GM23338 (cell line): ENCODE measurements around the gene FEM1B. TPM values are rescaled to one million over a fixed set of nuclear protein-coding genes. Genes with fewer than 3 reads are reported as not detected.
A peak's percentile ranks its signal among the peaks of the same experiment; 100 is the strongest.

ENCODE experiments used
- ATAC-seq: fragments of 200-7000 bp; cut with Tn5 transposase; 3 replicates; pipeline ENCODE4 v1.9.1; 2020
- DNase-seq: peaks from one replicate; pipeline ENCODE4 v3.0.0-alpha.2; 2015; ENCODE audit warnings: low spot score
- H2AFZ ChIP-seq: fragments of 200-600 bp; sonication (generic); 2 replicates; pipeline ENCODE4 v1.8.0; 2016; ENCODE audit warnings: antibody characterized with exemption, mild to moderate bottlenecking, moderate library complexity
- H3F3A ChIP-seq: fragments of 200-600 bp; sonication (generic); replicated peaks from 2 replicates; pipeline ENCODE4 v1.8.0; 2017; ENCODE audit warnings: antibody characterized with exemption, mixed run types, low read depth
- H3K27ac ChIP-seq: fragments of 200-600 bp; sonication (generic); 2 replicates; pipeline ENCODE4 v1.6.1; 2016; ENCODE audit warnings: low read depth
- H3K27me3 ChIP-seq: fragments of 200-600 bp; sonication (generic); 2 replicates; pipeline ENCODE4 v1.8.0; 2016; ENCODE audit warnings: mild to moderate bottlenecking, mixed run types, moderate library complexity; ENCODE audit not compliant: insufficient read depth
- H3K36me3 ChIP-seq: fragments of 200-600 bp; sonication (generic); 2 replicates; pipeline ENCODE4 v1.8.0; 2016; ENCODE audit warnings: mild to moderate bottlenecking; ENCODE audit not compliant: insufficient read depth
- H3K4me1 ChIP-seq: fragments of 200-600 bp; sonication (generic); 2 replicates; pipeline ENCODE4 v1.8.0; 2016; ENCODE audit warnings: mild to moderate bottlenecking, moderate library complexity; ENCODE audit not compliant: insufficient read depth
- H3K4me2 ChIP-seq: fragments of 200-600 bp; sonication (generic); 2 replicates; pipeline ENCODE4 v1.7.1; 2017; ENCODE audit warnings: mixed run types
- H3K4me3 ChIP-seq: fragments of 200-600 bp; sonication (generic); 2 replicates; pipeline ENCODE4 v1.6.1; 2016; ENCODE audit warnings: mixed run types
- H3K79me2 ChIP-seq: fragments of 200-600 bp; sonication (generic); replicated peaks from 2 replicates; pipeline ENCODE4 v1.8.0; 2017; ENCODE audit warnings: mild to moderate bottlenecking; ENCODE audit not compliant: insufficient read depth
- H3K9me2 ChIP-seq: fragments of 200-600 bp; sonication (generic); 2 replicates; pipeline ENCODE4 v1.8.0; 2017; ENCODE audit not compliant: insufficient read depth
- H4K20me1 ChIP-seq: fragments of 200-600 bp; sonication (generic); replicated peaks from 2 replicates; pipeline ENCODE4 v1.8.0; 2017; ENCODE audit warnings: mild to moderate bottlenecking; ENCODE audit not compliant: insufficient read depth
- H3K27ac Mint-ChIP-seq: 2 replicates; pipeline ENCODE4 v1.8.0; 2020; ENCODE audit warnings: inconsistent platforms, mild to moderate bottlenecking, moderate library complexity, mixed read lengths
- H3K27me3 Mint-ChIP-seq: 3 replicates; pipeline ENCODE4 v1.8.0; 2022; ENCODE audit warnings: low read depth, mild to moderate bottlenecking, moderate library complexity, mixed read lengths, inconsistent platforms; ENCODE audit not compliant: insufficient read depth, poor library complexity
- H3K36me3 Mint-ChIP-seq: 3 replicates; pipeline ENCODE4 v1.8.0; 2021; ENCODE audit warnings: low read depth, mild to moderate bottlenecking, inconsistent platforms, moderate library complexity, mixed read lengths
- H3K4me1 Mint-ChIP-seq: 3 replicates; pipeline ENCODE4 v1.8.0; 2020; ENCODE audit warnings: mild to moderate bottlenecking, inconsistent platforms, mixed read lengths
- H3K4me3 Mint-ChIP-seq: 3 replicates; pipeline ENCODE4 v1.8.0; 2021; ENCODE audit warnings: moderate library complexity, mild to moderate bottlenecking, inconsistent platforms, mixed read lengths
- H3K9me3 Mint-ChIP-seq: 3 replicates; pipeline ENCODE4 v1.8.0; 2020; ENCODE audit warnings: moderate library complexity, mild to moderate bottlenecking, inconsistent platforms, mixed read lengths
- CREB1 ChIP-seq: fragments of 250-450 bp; sonication (Bioruptor Pico); IDR thresholded peaks from 2 replicates; pipeline ENCODE4 v1.5.0; 2020; ENCODE audit warnings: low read depth, mild to moderate bottlenecking, moderate library complexity
- CTCF ChIP-seq, 2 experiments: fragments of 200-600 bp in 1 of 2; sonication (generic) in 1 of 2; conservative IDR thresholded peaks; 2 replicates each; pipeline versions ENCODE4 v1.5.1 to v1.6.1; 2016 to 2017; ENCODE audit warnings: antibody characterized with exemption in 2 of 2, low read depth in 2 of 2, mild to moderate bottlenecking in 2 of 2, moderate library complexity in 1 of 2
- ETS1 ChIP-seq: IDR thresholded peaks from 2 replicates; pipeline ENCODE4 v1.6.1; 2016; ENCODE audit warnings: antibody characterized with exemption
- EZH2 ChIP-seq: fragments of 200-600 bp; sonication (generic); IDR thresholded peaks from one replicate; pipeline ENCODE4 v1.8.0; 2017; ENCODE audit warnings: antibody characterized with exemption, mild to moderate bottlenecking, low read depth; ENCODE audit not compliant: unreplicated experiment
- EZH2phosphoT487 ChIP-seq: fragments of 200-600 bp; sonication (generic); IDR thresholded peaks from one replicate; pipeline ENCODE4 v1.8.1; 2018; ENCODE audit warnings: antibody characterized with exemption; ENCODE audit not compliant: unreplicated experiment
- JUNB ChIP-seq: IDR thresholded peaks from one replicate; pipeline ENCODE4 v1.6.1; 2016; ENCODE audit warnings: antibody characterized with exemption; ENCODE audit not compliant: unreplicated experiment
- NANOG ChIP-seq: IDR thresholded peaks from 2 replicates; pipeline ENCODE4 v1.6.1; 2016; ENCODE audit warnings: antibody characterized with exemption, borderline replicate concordance
- REST ChIP-seq: IDR thresholded peaks from one replicate; pipeline ENCODE4 v1.6.1; 2018; ENCODE audit warnings: antibody characterized with exemption; ENCODE audit not compliant: unreplicated experiment
- ZNF114 ChIP-seq: fragments of 250-450 bp; sonication (Bioruptor Pico); IDR thresholded peaks from 2 replicates; pipeline ENCODE4 v1.5.0; 2020; ENCODE audit warnings: mild to moderate bottlenecking, moderate library complexity
- ZNF331 ChIP-seq: fragments of 250-450 bp; sonication (Bioruptor Pico); IDR thresholded peaks from 2 replicates; pipeline ENCODE4 v1.5.0; 2020; ENCODE audit warnings: low read depth, mild to moderate bottlenecking, moderate library complexity
- polyA plus RNA-seq: library from polyadenylated mRNA; unstranded; fragments of >200 nt; fragmentation: Nextera tagmentation; extraction: Ambion mirVana; gene quantifications from 2 replicates; pipeline ENCODE4 v1.2.1, GENCODE V29; 2016
- total RNA-seq: library from RNA; depleted of rRNA; stranded (reverse); fragments of >200 nt; shearing (Covaris generic); gene quantifications from 2 replicates; pipeline ENCODE4 v1.2.3, GENCODE V29; 2014

The FEM1B gene
- total and polyA plus RNA-seq, 2 experiments from 2014 or later, result 13.0 to 82.0 TPM

- Mint-ChIP-seq H3K36me3 (no peaks in the 10 kb centered on the region), H3K4me3 (peak overlapping the region; percentile 1; the same call in 1 of the 3 replicates), H3K27ac (no peak overlapping the region), H3K4me1 (peaks cover 48% of the 10 kb centered on the region), H3K27me3 (peaks cover 13% of the 10 kb centered on the region), H3K9me3 (no peaks in the 10 kb centered on the region)
- ATAC-seq (no peak; the same call in 1 of the 3 replicates), DNase-seq (no peak)
- Histone ChIP-seq H3K79me2 (no peaks in the 10 kb centered on the region), H3F3A (no peaks in the 10 kb centered on the region), H4K20me1 (no peaks in the 10 kb centered on the region), H2AFZ (peak overlapping the region; percentile 95), H3K4me3 (no peak overlapping the region), H3K4me2 (peak overlapping the region; percentile 57; the same call in 1 of the 2 replicates), H3K9me2 (no peaks in the 10 kb centered on the region), H3K27me3 (no peaks in the 10 kb centered on the region), H3K4me1 (peaks cover 19% of the 10 kb centered on the region), H3K27ac (no peak overlapping the region), H3K36me3 (no peaks in the 10 kb centered on the region)
- TF ChIP-seq REST (no peak), CTCF (conservative IDR thresholded peaks at IDR 0.05; ENCODE audit: low read depth in 2 of 2) (no peak), ETS1 (no peak), ZNF331 (CRISPR knock-in tag) (no peak), CREB1 (CRISPR knock-in tag) (no peak), ZNF114 (CRISPR knock-in tag) (no peak), EZH2phosphoT487 (no peak), NANOG (no peak)
Observed at GRCh38 chr15:68330416-68330815, 52.9 kb downstream of the FEM1B start.

- DNase-seq (no peak), ATAC-seq (peak; percentile 71)
- H3K27ac Mint-ChIP-seq, result no peak overlapping the region
- Histone ChIP-seq H3K79me2 (no peaks in the 10 kb centered on the region), H3K27me3 (no peaks in the 10 kb centered on the region), H3K4me1 (peaks cover 19% of the 10 kb centered on the region), H3K4me3 (no peak overlapping the region), H3K36me3 (no peaks in the 10 kb centered on the region), H4K20me1 (no peaks in the 10 kb centered on the region), H3K27ac (no peak overlapping the region), H3K9me2 (no peaks in the 10 kb centered on the region), H3K4me2 (peak overlapping the region; percentile 57), H3F3A (no peaks in the 10 kb centered on the region), H2AFZ (peak overlapping the region; percentile 95)
- no peaks in the 10 kb centered on the region for H3K9me3 Mint-ChIP-seq
- peak overlapping the region; percentile 1; the same call in 1 of the 3 replicates for H3K4me3 Mint-ChIP-seq
- no peaks in the 10 kb centered on the region for H3K36me3 Mint-ChIP-seq
- H3K4me1 Mint-ChIP-seq, result peaks cover 48% of the 10 kb centered on the region
- peaks cover 13% of the 10 kb centered on the region for H3K27me3 Mint-ChIP-seq
- no peak for TF ChIP-seq CTCF (conservative IDR thresholded peaks at IDR 0.05; ENCODE audit: low read depth in 2 of 2)
- TF ChIP-seq JUNB, result no peak
- no peak for TF ChIP-seq ZNF331 (CRISPR knock-in tag)
- TF ChIP-seq NANOG, result no peak
- no peak for TF ChIP-seq ZNF114 (CRISPR knock-in tag)
- TF ChIP-seq EZH2phosphoT487, result no peak
- TF ChIP-seq EZH2, result no peak
- no peak for TF ChIP-seq REST
Observed at GRCh38 chr15:68330901-68331300, 53.4 kb downstream of the FEM1B start.
